Caco-2 (cell line): ENCODE measurements around the gene TCF12. TPM values are rescaled to one million over a fixed set of nuclear protein-coding genes. Genes with fewer than 3 reads are reported as not detected.

Experiments
- BruUV-seq: library from RNA; stranded (reverse); fragments of 400-500 nt; replicated peaks from 2 replicates; lab custom pipeline; 2021; lab: Mats Ljungman, UMichigan
- CTCF ChIA-PET: fragments of 300-600 bp; sonication (Branson Sonifier 250); formaldehyde crosslinking; loops from one replicate; lab custom pipeline; 2022; ENCODE audit warnings: antibody characterized with exemption; lab: Charles Lee
- POLR2A ChIA-PET: fragments of 300-600 bp; sonication (Branson Sonifier 250); formaldehyde crosslinking; loops from one replicate; lab custom pipeline; 2022; ENCODE audit warnings: antibody characterized with exemption; lab: Charles Lee
- DNase-seq, 2 experiments: peaks; one replicate each; pipeline versions ENCODE4 v3.0.0 to v3.0.0-alpha.2; 2020 to 2022
- H3K27me3 ChIP-seq: replicated peaks from 2 replicates; pipeline ENCODE4 v1.6.0; 2011; ENCODE audit warnings: low read length; ENCODE audit not compliant: control insufficient read depth, insufficient read depth
- H3K36me3 ChIP-seq: 2 replicates; pipeline ENCODE4 v1.5.1; 2011; ENCODE audit warnings: low read length; ENCODE audit not compliant: control insufficient read depth, insufficient read depth
- H3K4me1 ChIP-seq: fragments of 250-450 bp; sonication (Bioruptor Pico); 2 replicates; pipeline ENCODE4 v1.5.1; 2020; ENCODE audit warnings: mild to moderate bottlenecking
- H3K4me3 ChIP-seq: 2 replicates; pipeline ENCODE4 v1.5.1; 2011; ENCODE audit warnings: low read depth, mild to moderate bottlenecking, control low read depth, low read length
- H3K9me3 ChIP-seq: fragments of 250-450 bp; sonication (Bioruptor Pico); 2 replicates; pipeline ENCODE4 v1.5.1; 2020; ENCODE audit warnings: mild to moderate bottlenecking, moderate library complexity
- H3K27ac Mint-ChIP-seq: one replicate; pipeline ENCODE4 v1.8.0; 2022; ENCODE audit warnings: mixed read lengths; ENCODE audit not compliant: unreplicated experiment
- H3K27me3 Mint-ChIP-seq: one replicate; pipeline ENCODE4 v1.8.0; 2022; ENCODE audit warnings: mixed read lengths; ENCODE audit not compliant: insufficient read depth, unreplicated experiment
- H3K36me3 Mint-ChIP-seq: one replicate; pipeline ENCODE4 v1.8.0; 2022; ENCODE audit warnings: mild to moderate bottlenecking, mixed read lengths; ENCODE audit not compliant: insufficient read depth, unreplicated experiment
- H3K4me1 Mint-ChIP-seq: one replicate; pipeline ENCODE4 v1.8.0; 2022; ENCODE audit warnings: low read depth, mixed read lengths; ENCODE audit not compliant: unreplicated experiment
- H3K4me3 Mint-ChIP-seq: one replicate; pipeline ENCODE4 v1.8.0; 2022; ENCODE audit warnings: mild to moderate bottlenecking, moderate library complexity, mixed read lengths; ENCODE audit not compliant: unreplicated experiment
- H3K9me3 Mint-ChIP-seq: one replicate; pipeline ENCODE4 v1.8.0; 2022; ENCODE audit warnings: mixed read lengths; ENCODE audit not compliant: unreplicated experiment
- intact Hi-C: fragments of 100-400 bp; cut with micrococcal nuclease; formaldehyde crosslinking; loops from one replicate; pipeline ENCODE4 v1.10.0; 2022; ENCODE audit not compliant: unreplicated experiment
- total RNA-seq: library from RNA; stranded (reverse); gene quantifications from 2 replicates; pipeline ENCODE4 v1.2.3, GENCODE V29; 2022
- TF ChIP-seq, protein P1 (sequence below), 2 experiments: fragments of 200-600 bp in 1 of 2; IDR thresholded peaks; 1 replicate in 1 of 2; 2 replicates in 1 of 2; pipeline versions ENCODE4 v1.5.1 to v1.8.0; 2011 to 2022; ENCODE audit warnings: antibody characterized with exemption in 1 of 2, control low read depth in 1 of 2, inconsistent platforms in 1 of 2, low read depth in 1 of 2, low read length in 1 of 2, mild to moderate bottlenecking in 1 of 2, moderate library complexity in 1 of 2; ENCODE audit not compliant: insufficient read depth in 1 of 2, severe bottlenecking in 1 of 2, unreplicated experiment in 1 of 2

The TCF12 gene
- total RNA-seq, 1 experiment from 2014 or later, result 64.4 TPM

DNA sequence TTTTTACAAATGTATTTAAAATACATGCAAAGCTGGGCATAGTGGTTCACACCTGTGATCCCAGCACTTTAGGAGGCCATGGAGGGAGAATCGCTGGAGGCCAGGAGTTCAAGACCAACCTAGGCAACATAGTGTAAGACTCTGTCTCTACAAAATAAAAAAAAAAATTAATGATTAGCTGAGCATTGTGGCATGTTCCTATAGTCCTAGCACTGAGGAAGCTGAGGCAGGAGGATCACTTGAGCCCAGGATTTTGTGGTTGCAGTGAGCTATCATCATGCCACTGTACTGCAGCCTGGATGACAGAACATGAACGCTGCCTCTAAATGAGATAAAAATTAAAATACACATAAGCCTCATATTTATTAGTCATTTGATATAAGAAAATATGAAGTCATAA is 142.8 kb downstream of the TCF12 start:
- Mint-ChIP-seq H3K27ac (no peak overlapping the region), H3K27me3 (no peaks in the 10 kb centered on the region), H3K36me3 (no peaks in the 10 kb centered on the region), H3K9me3 (no peaks in the 10 kb centered on the region), H3K4me1 (no peaks in the 10 kb centered on the region), H3K4me3 (no peak overlapping the region)
- TF ChIP-seq, protein P1, sequence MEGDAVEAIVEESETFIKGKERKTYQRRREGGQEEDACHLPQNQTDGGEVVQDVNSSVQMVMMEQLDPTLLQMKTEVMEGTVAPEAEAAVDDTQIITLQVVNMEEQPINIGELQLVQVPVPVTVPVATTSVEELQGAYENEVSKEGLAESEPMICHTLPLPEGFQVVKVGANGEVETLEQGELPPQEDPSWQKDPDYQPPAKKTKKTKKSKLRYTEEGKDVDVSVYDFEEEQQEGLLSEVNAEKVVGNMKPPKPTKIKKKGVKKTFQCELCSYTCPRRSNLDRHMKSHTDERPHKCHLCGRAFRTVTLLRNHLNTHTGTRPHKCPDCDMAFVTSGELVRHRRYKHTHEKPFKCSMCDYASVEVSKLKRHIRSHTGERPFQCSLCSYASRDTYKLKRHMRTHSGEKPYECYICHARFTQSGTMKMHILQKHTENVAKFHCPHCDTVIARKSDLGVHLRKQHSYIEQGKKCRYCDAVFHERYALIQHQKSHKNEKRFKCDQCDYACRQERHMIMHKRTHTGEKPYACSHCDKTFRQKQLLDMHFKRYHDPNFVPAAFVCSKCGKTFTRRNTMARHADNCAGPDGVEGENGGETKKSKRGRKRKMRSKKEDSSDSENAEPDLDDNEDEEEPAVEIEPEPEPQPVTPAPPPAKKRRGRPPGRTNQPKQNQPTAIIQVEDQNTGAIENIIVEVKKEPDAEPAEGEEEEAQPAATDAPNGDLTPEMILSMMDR (IDR thresholded peaks at IDR 0.05; ENCODE audit: insufficient read depth in 1 of 2, low read depth in 1 of 2, low read length in 1 of 2, severe bottlenecking in 1 of 2, unreplicated experiment in 1 of 2), result no peak
- intact Hi-C loops, result no loop called here
- DNase-seq, result no peak
- Histone ChIP-seq H3K4me1 (no peaks in the 10 kb centered on the region), H3K36me3 (no peaks in the 10 kb centered on the region), H3K9me3 (no peaks in the 10 kb centered on the region), H3K27me3 (no peaks in the 10 kb centered on the region), H3K4me3 (no peak overlapping the region)
- CTCF ChIA-PET, result no interaction called here
- BruUV-seq, result no TSS peak
- POLR2A ChIA-PET, result no interaction called here

DNA sequence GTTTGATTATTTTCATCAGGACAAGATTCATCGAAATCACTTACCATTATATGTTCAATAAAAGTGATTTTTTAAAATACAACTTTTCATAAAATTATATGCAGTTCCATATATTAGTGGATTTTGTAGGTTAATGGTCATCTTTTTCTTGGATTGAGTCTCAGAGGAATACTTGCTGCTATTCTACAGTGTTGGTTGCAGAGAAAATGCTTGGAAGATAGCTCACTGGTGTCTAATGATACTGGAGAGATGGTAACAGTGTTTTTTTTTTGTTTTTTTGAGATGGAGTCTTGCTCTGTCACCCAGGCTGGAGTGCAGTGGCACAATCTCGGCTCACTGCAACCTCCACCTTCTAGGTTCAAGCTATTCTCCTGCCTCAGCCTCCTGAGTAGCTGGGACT is 143.3 kb downstream of the TCF12 start:
- intact Hi-C loops, result no loop called here
- TF ChIP-seq, protein P1 (IDR thresholded peaks at IDR 0.05; ENCODE audit: insufficient read depth in 1 of 2, low read depth in 1 of 2, low read length in 1 of 2, severe bottlenecking in 1 of 2, unreplicated experiment in 1 of 2), result no peak
- Mint-ChIP-seq H3K4me3 (no peak overlapping the region), H3K9me3 (no peaks in the 10 kb centered on the region), H3K27me3 (no peaks in the 10 kb centered on the region), H3K27ac (no peak overlapping the region), H3K4me1 (no peaks in the 10 kb centered on the region), H3K36me3 (no peaks in the 10 kb centered on the region)
- CTCF ChIA-PET, result no interaction called here
- H3K27me3 ChIP-seq, result no peaks in the 10 kb centered on the region
- no peak for DNase-seq
- H3K4me1 ChIP-seq, result no peaks in the 10 kb centered on the region
- POLR2A ChIA-PET, result no interaction called here
- no peak overlapping the region for H3K4me3 ChIP-seq
- no peaks in the 10 kb centered on the region for H3K36me3 ChIP-seq
- no peaks in the 10 kb centered on the region for H3K9me3 ChIP-seq
- no TSS peak for BruUV-seq

DNA sequence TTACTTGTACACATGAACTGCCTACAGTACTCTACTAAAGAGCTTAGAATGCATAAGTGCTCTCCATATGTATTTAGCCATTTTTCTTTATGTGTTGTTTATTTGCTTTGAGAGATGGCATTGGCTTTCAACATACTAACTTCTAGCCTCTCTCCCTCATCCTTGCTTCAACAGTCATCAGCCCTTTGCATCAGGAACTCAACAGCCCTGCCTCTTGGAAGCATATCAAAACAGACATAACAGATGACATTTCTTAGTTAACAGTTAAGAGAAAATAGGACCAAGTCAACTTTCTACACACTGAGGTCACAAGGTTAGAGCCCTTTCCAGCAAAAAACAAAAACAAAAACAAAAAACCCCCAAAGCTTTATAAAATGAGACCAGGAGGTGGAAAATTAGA is 145.6 kb downstream of the TCF12 start:
- Histone ChIP-seq H3K27me3 (no peaks in the 10 kb centered on the region), H3K4me1 (no peaks in the 10 kb centered on the region), H3K4me3 (no peak overlapping the region), H3K9me3 (no peaks in the 10 kb centered on the region), H3K36me3 (no peaks in the 10 kb centered on the region)
- Mint-ChIP-seq H3K4me3 (no peak overlapping the region), H3K9me3 (no peaks in the 10 kb centered on the region), H3K27me3 (no peaks in the 10 kb centered on the region), H3K36me3 (no peaks in the 10 kb centered on the region), H3K27ac (no peak overlapping the region), H3K4me1 (no peaks in the 10 kb centered on the region)
- TF ChIP-seq, protein P1 (IDR thresholded peaks at IDR 0.05; ENCODE audit: insufficient read depth in 1 of 2, low read depth in 1 of 2, low read length in 1 of 2, severe bottlenecking in 1 of 2, unreplicated experiment in 1 of 2), result no peak
- intact Hi-C loops, result no loop called here
- no TSS peak for BruUV-seq
- DNase-seq, result no peak
- ChIA-PET POLR2A (interaction anchor here (0.6 kb wide), 1 partner anchor 352 kb away, joined by 3 read pairs; no protein-coding TSS in a partner anchor), CTCF (no interaction called here)
